ENCODE measurements around the gene AKAP11. TPM values are rescaled to one million over a fixed set of nuclear protein-coding genes. Genes with fewer than 3 reads are reported as not detected.
A peak's percentile ranks its signal among the peaks of the same experiment; 100 is the strongest.

The AKAP11 gene
- total and polyA plus RNA-seq, 9 of the 15 experiments (the other 6 are each of a cell fraction or from before 2014, with no cell fraction given), result 2.2 to 31.3 (median 10.9) TPM

DNA sequence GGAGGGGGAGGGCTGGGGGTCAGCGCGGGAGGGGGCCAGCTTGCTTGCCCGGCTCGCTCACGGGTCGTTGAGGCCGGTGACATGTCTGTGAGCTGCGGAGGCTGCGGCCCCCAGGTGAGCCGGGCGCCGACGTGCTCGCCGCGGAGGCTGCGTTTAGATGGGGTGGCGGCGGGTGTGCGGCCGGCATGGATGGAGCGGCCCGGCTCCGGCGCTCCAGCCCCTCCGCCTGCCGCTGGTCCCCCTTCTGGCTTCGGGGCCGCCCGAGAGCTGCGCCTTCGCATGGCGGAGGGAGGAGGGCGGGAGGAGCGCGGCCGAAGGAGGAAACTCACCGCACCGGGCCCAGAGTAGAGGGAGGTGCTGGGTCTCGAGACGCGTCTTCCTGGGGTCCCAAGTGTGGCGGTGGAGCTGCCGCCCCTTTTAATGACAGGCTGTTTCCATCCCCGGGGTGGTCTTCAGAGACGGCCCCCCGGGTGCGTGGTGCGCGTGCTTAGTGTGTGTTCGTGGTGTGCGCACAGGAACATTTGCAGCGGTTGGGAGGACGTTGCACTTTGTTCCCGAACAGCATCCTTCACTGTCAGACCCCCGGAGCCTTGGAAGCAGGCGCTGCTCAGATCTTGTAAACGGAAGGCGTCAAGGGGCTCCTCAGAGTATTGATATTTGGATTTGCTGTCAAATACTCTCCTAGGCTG lies at the start of gene AKAP11 (continued):
- TF ChIP-seq ZNF668 (CRISPR knock-in tag; IDR thresholded peaks at IDR 0.05) (no peak), FOS (IDR thresholded peaks at IDR 0.05; ENCODE audit: extremely low read depth, insufficient read length) (no peak), SRSF7 (optimal IDR thresholded peaks at IDR 0.05; ENCODE audit: low read depth, low read length) (no peak), RUNX1 (IDR thresholded peaks at IDR 0.05; ENCODE audit: low read depth) (no peak), LARP7 (IDR thresholded peaks at IDR 0.05) (no peak), MTA2 (IDR thresholded peaks at IDR 0.05; ENCODE audit: low read depth) (no peak), ZKSCAN8 (CRISPR knock-in tag; IDR thresholded peaks at IDR 0.05) (no peak), KAT7 (CRISPR knock-in tag; IDR thresholded peaks at IDR 0.05; ENCODE audit: borderline replicate concordance) (0 out of 2 replicates have a peak, but pooled peaks have one; percentile 41), DMBX1 (CRISPR knock-in tag; IDR thresholded peaks at IDR 0.05; ENCODE audit: borderline replicate concordance) (no peak), E2F3 (CRISPR knock-in tag; IDR thresholded peaks at IDR 0.05) (no peak), C11orf30 (IDR thresholded peaks at IDR 0.05; ENCODE audit: low read depth) (no peak), ARHGAP35 (IDR thresholded peaks at IDR 0.05; ENCODE audit: partially characterized antibody) (no peak)
- TF ChIP-seq, protein P1, sequence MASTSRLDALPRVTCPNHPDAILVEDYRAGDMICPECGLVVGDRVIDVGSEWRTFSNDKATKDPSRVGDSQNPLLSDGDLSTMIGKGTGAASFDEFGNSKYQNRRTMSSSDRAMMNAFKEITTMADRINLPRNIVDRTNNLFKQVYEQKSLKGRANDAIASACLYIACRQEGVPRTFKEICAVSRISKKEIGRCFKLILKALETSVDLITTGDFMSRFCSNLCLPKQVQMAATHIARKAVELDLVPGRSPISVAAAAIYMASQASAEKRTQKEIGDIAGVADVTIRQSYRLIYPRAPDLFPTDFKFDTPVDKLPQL (IDR thresholded peaks at IDR 0.05; ENCODE audit: extremely low read depth, insufficient read length), result no peak
- TF ChIP-seq, protein P2, sequence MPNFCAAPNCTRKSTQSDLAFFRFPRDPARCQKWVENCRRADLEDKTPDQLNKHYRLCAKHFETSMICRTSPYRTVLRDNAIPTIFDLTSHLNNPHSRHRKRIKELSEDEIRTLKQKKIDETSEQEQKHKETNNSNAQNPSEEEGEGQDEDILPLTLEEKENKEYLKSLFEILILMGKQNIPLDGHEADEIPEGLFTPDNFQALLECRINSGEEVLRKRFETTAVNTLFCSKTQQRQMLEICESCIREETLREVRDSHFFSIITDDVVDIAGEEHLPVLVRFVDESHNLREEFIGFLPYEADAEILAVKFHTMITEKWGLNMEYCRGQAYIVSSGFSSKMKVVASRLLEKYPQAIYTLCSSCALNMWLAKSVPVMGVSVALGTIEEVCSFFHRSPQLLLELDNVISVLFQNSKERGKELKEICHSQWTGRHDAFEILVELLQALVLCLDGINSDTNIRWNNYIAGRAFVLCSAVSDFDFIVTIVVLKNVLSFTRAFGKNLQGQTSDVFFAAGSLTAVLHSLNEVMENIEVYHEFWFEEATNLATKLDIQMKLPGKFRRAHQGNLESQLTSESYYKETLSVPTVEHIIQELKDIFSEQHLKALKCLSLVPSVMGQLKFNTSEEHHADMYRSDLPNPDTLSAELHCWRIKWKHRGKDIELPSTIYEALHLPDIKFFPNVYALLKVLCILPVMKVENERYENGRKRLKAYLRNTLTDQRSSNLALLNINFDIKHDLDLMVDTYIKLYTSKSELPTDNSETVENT (CRISPR knock-in tag; IDR thresholded peaks at IDR 0.05), result no peak
- TF ChIP-seq, protein P3, sequence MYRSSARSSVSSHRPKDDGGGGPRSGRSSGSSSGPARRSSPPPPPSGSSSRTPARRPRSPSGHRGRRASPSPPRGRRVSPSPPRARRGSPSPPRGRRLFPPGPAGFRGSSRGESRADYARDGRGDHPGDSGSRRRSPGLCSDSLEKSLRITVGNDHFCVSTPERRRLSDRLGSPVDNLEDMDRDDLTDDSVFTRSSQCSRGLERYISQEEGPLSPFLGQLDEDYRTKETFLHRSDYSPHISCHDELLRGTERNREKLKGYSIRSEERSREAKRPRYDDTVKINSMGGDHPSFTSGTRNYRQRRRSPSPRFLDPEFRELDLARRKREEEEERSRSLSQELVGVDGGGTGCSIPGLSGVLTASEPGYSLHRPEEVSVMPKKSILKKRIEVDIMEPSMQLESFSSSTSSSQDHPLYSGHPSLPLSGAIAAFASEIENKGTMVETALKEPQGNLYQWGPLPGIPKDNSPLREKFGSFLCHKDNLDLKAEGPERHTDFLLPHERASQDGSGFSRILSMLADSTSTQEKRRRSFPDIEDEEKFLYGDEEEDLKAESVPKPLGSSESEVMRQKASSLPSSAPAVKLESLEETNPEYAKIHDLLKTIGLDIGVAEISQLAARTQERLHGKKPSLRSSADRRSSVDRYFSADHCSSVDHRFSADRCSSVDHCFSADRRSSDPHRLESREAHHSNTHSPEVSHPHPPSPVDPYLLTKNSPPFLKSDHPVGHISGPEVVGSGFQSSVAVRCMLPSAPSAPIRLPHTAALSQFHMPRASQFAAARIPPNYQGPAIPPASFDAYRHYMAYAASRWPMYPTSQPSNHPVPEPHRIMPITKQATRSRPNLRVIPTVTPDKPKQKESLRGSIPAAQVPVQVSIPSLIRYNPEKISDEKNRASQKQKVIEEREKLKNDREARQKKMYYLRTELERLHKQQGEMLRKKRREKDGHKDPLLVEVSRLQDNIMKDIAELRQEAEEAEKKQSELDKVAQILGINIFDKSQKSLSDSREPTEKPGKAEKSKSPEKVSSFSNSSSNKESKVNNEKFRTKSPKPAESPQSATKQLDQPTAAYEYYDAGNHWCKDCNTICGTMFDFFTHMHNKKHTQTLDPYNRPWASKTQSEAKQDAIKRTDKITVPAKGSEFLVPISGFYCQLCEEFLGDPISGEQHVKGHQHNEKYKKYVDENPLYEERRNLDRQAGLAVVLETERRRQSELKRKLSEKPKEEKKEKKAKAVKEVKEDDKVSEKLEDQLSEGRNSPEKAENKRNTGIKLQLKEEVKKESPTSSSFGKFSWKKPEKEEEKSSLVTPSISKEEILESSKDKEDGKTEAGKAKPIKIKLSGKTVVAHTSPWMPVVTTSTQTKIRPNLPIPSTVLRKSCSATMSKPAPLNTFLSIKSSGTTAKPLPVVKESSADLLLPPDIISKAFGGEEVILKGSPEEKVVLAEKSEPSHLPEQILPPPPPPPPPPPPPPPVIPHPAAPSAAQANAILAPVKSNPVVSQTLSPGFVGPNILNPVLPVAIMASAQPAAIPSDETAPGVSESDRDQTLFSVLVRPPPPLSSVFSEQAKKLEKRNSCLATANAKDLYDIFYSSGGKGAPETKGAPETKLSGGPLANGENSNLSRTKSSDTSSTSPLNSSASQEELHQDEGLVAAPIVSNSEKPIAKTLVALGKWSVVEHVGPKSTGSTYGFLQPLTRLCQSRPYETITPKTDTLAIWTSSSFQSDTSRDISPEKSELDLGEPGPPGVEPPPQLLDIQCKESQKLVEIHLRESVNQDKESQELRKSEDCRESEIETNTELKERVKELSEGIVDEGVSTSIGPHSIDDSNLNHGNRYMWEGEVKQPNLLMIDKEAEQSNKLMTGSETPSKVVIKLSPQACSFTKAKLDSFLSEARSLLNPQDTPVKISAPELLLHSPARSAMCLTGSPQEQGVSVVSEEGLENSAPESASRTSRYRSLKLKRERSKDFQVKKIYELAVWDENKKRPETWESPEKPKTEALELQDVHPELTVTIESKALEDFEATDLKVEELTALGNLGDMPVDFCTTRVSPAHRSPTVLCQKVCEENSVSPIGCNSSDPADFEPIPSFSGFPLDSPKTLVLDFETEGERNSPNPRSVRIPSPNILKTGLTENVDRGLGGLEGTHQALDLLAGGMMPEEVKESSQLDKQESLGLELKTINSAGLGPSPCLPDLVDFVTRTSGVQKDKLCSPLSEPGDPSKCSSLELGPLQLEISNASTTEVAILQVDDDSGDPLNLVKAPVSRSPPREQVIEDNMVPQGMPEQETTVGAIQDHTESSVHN (IDR thresholded peaks at IDR 0.05; ENCODE audit: borderline replicate concordance in 1 of 2, low read depth in 1 of 2), result no peak

Measured in K562 (cell line).